ENCODE results near the gene C5AR2. TPM values are rescaled to one million over a fixed set of nuclear protein-coding genes. Genes with fewer than 3 reads are reported as not detected.

C5AR2 gene
- total and polyA plus RNA-seq, 4 donors = 0.61 to 2.8 (median 1.8) TPM

GRCh38 chr19:47378246-47378645 is 46.3 kb downstream of the C5AR2 start:
- Histone ChIP-seq H3K27me3 (ENCODE audit: control insufficient read depth in 4 of 4, insufficient read depth in 4 of 4, low read length in 3 of 4) (no peaks in the 10 kb centered on the region), H3K9me3 (ENCODE audit: control insufficient read depth in 4 of 4, low read length in 3 of 4) (no peaks in the 10 kb centered on the region), H3K4me1 (ENCODE audit: control insufficient read depth in 4 of 4, insufficient read depth in 4 of 4, low read length in 3 of 4) (peaks cover 7 to 16% (median 12%) of the 10 kb centered on the region in 4 donors), H3K9ac (ENCODE audit: low read depth in 1 of 2, low read length in 2 of 2) (no peak overlapping the region), H3K36me3 (ENCODE audit: control insufficient read depth in 4 of 4, insufficient read depth in 3 of 4, low read depth in 1 of 4, low read length in 3 of 4) (peaks cover 13 to 62% (median 26%) of the 10 kb centered on the region in 4 donors), H3K4me3 (ENCODE audit: low read depth in 1 of 3, low read length in 3 of 3) (no peak overlapping the region), H3K27ac (ENCODE audit: low read depth in 1 of 2, low read length in 2 of 2) (no peak overlapping the region)
- WGBS = 93% methylated on average over 11 of the region's 11 CpGs
- DNase-seq (ENCODE audit: low spot score) = no peak
- TF ChIP-seq ATF3 (IDR thresholded peaks at IDR 0.05) (no peak), YY1 (IDR thresholded peaks at IDR 0.05) (no peak), MAX (IDR thresholded peaks at IDR 0.05) (no peak), GABPA (IDR thresholded peaks at IDR 0.05 in 1 of 2, conservative IDR thresholded peaks at IDR 0.05 in 1 of 2) (no peak), FOXA2 (IDR thresholded peaks at IDR 0.05) (no peak), TAF1 (conservative IDR thresholded peaks at IDR 0.05) (no peak), RXRA (IDR thresholded peaks at IDR 0.05) (no peak), HNF4A (conservative IDR thresholded peaks at IDR 0.05) (no peak), HNF4G (IDR thresholded peaks at IDR 0.05) (no peak), SP1 (IDR thresholded peaks at IDR 0.05) (no peak)
- TF ChIP-seq, protein P1, sequence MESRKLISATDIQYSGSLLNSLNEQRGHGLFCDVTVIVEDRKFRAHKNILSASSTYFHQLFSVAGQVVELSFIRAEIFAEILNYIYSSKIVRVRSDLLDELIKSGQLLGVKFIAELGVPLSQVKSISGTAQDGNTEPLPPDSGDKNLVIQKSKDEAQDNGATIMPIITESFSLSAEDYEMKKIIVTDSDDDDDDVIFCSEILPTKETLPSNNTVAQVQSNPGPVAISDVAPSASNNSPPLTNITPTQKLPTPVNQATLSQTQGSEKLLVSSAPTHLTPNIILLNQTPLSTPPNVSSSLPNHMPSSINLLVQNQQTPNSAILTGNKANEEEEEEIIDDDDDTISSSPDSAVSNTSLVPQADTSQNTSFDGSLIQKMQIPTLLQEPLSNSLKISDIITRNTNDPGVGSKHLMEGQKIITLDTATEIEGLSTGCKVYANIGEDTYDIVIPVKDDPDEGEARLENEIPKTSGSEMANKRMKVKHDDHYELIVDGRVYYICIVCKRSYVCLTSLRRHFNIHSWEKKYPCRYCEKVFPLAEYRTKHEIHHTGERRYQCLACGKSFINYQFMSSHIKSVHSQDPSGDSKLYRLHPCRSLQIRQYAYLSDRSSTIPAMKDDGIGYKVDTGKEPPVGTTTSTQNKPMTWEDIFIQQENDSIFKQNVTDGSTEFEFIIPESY (IDR thresholded peaks at IDR 0.05) = no peak
- TF ChIP-seq, protein P2, sequence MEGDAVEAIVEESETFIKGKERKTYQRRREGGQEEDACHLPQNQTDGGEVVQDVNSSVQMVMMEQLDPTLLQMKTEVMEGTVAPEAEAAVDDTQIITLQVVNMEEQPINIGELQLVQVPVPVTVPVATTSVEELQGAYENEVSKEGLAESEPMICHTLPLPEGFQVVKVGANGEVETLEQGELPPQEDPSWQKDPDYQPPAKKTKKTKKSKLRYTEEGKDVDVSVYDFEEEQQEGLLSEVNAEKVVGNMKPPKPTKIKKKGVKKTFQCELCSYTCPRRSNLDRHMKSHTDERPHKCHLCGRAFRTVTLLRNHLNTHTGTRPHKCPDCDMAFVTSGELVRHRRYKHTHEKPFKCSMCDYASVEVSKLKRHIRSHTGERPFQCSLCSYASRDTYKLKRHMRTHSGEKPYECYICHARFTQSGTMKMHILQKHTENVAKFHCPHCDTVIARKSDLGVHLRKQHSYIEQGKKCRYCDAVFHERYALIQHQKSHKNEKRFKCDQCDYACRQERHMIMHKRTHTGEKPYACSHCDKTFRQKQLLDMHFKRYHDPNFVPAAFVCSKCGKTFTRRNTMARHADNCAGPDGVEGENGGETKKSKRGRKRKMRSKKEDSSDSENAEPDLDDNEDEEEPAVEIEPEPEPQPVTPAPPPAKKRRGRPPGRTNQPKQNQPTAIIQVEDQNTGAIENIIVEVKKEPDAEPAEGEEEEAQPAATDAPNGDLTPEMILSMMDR (IDR thresholded peaks at IDR 0.05; ENCODE audit: low read depth, low read length, missing input control) = no peak
- TF ChIP-seq, protein P3, sequence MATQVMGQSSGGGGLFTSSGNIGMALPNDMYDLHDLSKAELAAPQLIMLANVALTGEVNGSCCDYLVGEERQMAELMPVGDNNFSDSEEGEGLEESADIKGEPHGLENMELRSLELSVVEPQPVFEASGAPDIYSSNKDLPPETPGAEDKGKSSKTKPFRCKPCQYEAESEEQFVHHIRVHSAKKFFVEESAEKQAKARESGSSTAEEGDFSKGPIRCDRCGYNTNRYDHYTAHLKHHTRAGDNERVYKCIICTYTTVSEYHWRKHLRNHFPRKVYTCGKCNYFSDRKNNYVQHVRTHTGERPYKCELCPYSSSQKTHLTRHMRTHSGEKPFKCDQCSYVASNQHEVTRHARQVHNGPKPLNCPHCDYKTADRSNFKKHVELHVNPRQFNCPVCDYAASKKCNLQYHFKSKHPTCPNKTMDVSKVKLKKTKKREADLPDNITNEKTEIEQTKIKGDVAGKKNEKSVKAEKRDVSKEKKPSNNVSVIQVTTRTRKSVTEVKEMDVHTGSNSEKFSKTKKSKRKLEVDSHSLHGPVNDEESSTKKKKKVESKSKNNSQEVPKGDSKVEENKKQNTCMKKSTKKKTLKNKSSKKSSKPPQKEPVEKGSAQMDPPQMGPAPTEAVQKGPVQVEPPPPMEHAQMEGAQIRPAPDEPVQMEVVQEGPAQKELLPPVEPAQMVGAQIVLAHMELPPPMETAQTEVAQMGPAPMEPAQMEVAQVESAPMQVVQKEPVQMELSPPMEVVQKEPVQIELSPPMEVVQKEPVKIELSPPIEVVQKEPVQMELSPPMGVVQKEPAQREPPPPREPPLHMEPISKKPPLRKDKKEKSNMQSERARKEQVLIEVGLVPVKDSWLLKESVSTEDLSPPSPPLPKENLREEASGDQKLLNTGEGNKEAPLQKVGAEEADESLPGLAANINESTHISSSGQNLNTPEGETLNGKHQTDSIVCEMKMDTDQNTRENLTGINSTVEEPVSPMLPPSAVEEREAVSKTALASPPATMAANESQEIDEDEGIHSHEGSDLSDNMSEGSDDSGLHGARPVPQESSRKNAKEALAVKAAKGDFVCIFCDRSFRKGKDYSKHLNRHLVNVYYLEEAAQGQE (IDR thresholded peaks at IDR 0.05) = no peak

DNA sequence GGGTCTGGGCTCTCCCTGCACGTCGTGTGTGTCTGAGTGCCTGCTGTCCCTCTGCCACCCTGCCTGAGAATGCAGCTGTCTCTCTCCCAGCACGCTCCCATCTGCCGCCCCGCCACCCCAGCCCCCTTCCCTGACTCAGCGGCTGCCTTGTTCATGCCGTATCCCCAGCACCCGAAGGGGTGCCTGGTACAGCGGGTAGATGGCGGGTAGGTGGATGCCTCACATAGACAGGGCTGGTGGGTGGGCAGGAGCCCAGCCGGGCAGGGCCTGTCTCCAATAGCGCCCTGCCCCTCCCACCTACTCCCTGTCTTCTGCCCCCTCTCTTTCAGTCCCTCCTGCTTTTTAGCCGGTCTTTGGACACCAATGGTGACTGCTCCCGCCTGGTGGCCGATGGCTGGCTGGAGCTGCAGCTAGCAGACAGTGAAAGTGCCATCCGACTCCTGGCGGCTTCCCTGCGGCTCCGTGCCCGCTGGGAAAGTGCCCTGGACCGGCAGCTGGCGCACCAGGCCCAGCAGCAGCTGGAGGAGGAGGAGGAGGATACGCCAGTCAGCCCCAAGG is 47.5 kb downstream of the C5AR2 start:
- Histone ChIP-seq H3K9ac (ENCODE audit: low read depth in 1 of 2, low read length in 2 of 2) (no peak overlapping the region), H3K36me3 (ENCODE audit: control insufficient read depth in 4 of 4, insufficient read depth in 3 of 4, low read depth in 1 of 4, low read length in 3 of 4) (peaks cover 12 to 52% (median 21%) of the 10 kb centered on the region in 4 donors), H3K4me3 (ENCODE audit: low read depth in 1 of 3, low read length in 3 of 3) (no peak overlapping the region), H3K27me3 (ENCODE audit: control insufficient read depth in 4 of 4, insufficient read depth in 4 of 4, low read length in 3 of 4) (no peaks in the 10 kb centered on the region), H3K27ac (ENCODE audit: low read depth in 1 of 2, low read length in 2 of 2) (no peak overlapping the region), H3K4me1 (ENCODE audit: control insufficient read depth in 4 of 4, insufficient read depth in 4 of 4, low read length in 3 of 4) (peaks cover 7 to 16% (median 12%) of the 10 kb centered on the region in 4 donors), H3K9me3 (ENCODE audit: control insufficient read depth in 4 of 4, low read length in 3 of 4) (no peaks in the 10 kb centered on the region)
- no peak for DNase-seq (ENCODE audit: low spot score)
- 98% methylated on average over 23 of the region's 23 CpGs for WGBS
- TF ChIP-seq RAD21 (IDR thresholded peaks at IDR 0.05) (no peak), SP1 (IDR thresholded peaks at IDR 0.05) (no peak), RXRA (IDR thresholded peaks at IDR 0.05) (no peak), TAF1 (conservative IDR thresholded peaks at IDR 0.05) (no peak), EGR1 (IDR thresholded peaks at IDR 0.05; ENCODE audit: low read depth in 2 of 2) (no peak), YY1 (IDR thresholded peaks at IDR 0.05) (no peak), ATF3 (IDR thresholded peaks at IDR 0.05) (no peak), NR2F2 (IDR thresholded peaks at IDR 0.05) (no peak), GABPA (IDR thresholded peaks at IDR 0.05 in 1 of 2, conservative IDR thresholded peaks at IDR 0.05 in 1 of 2) (no peak), HNF4A (conservative IDR thresholded peaks at IDR 0.05) (no peak), JUND (IDR thresholded peaks at IDR 0.05) (no peak), FOXA2 (IDR thresholded peaks at IDR 0.05) (no peak)
- TF ChIP-seq, protein P2 (IDR thresholded peaks at IDR 0.05; ENCODE audit: low read depth, low read length, missing input control) = no peak
- TF ChIP-seq, protein P1 (IDR thresholded peaks at IDR 0.05) = no peak

Measured in liver (tissue), 9 donors.